GM21529 (cell line): ENCODE results near the gene POLA1.

Source experiments
- ATAC-seq: cut with Tn5 transposase; IDR thresholded peaks from one replicate; pipeline ENCODE4 v1.9.1; 2021; ENCODE audit not compliant: unreplicated experiment

POLA1 gene

GRCh38 chrX:24961809-24962208 is 268.1 kb downstream of the POLA1 start:
- no peak for ATAC-seq

GRCh38 chrX:24963823-24964222 is 270.1 kb downstream of the POLA1 start:
- no peak for ATAC-seq

GRCh38 chrX:24965372-24965771 is 271.7 kb downstream of the POLA1 start:
- no peak for ATAC-seq

- no peak for ATAC-seq
Measured at GRCh38 chrX:24969812-24970211, 276.1 kb downstream of the POLA1 start.

- ATAC-seq: no peak
Measured at GRCh38 chrX:24979081-24979480, 285.4 kb downstream of the POLA1 start.

GRCh38 chrX:24981030-24981429 is 287.3 kb downstream of the POLA1 start:
- no peak for ATAC-seq

GRCh38 chrX:24982306-24982965 is 288.7 kb downstream of the POLA1 start:
- ATAC-seq: no peak

GRCh38 chrX:24983931-24984330 is 290.2 kb downstream of the POLA1 start:
- ATAC-seq: no peak

- ATAC-seq: no peak
Measured at GRCh38 chrX:24985120-24985519, 291.4 kb downstream of the POLA1 start.

- no peak for ATAC-seq
Measured at GRCh38 chrX:24987731-24988130, 294.0 kb downstream of the POLA1 start.

- no peak for ATAC-seq
Measured at GRCh38 chrX:24988314-24988713, 294.6 kb downstream of the POLA1 start.

GRCh38 chrX:24990535-24990934 is 296.8 kb downstream of the POLA1 start:
- ATAC-seq: no peak

- ATAC-seq: no peak
Measured at GRCh38 chrX:24993879-24994278, 300.2 kb downstream of the POLA1 start.

- no peak for ATAC-seq
Measured at GRCh38 chrX:24996096-24996709, 302.5 kb downstream of the POLA1 start.

GRCh38 chrX:24999511-24999910 is 305.8 kb downstream of the POLA1 start:
- ATAC-seq: no peak

- ATAC-seq: no peak
Measured at GRCh38 chrX:25001808-25002660, 308.3 kb downstream of the POLA1 start.

GRCh38 chrX:25002661-25003020 is 308.9 kb downstream of the POLA1 start:
- no peak for ATAC-seq

GRCh38 chrX:25003066-25003849 is 309.5 kb downstream of the POLA1 start:
- ATAC-seq: no peak

- no peak for ATAC-seq
Measured at GRCh38 chrX:25004040-25004439, 310.3 kb downstream of the POLA1 start.

GRCh38 chrX:25004485-25005032 is 310.8 kb downstream of the POLA1 start:
- ATAC-seq: no peak

GRCh38 chrX:25005034-25005381 is 311.3 kb downstream of the POLA1 start:
- ATAC-seq: no peak
